ENCODE results near the gene INPP5E. TPM values are rescaled to one million over a fixed set of nuclear protein-coding genes. Genes with fewer than 3 reads are reported as not detected.

INPP5E gene
- polyA plus RNA-seq, 2 of the 4 experiments (the other 2 are of a cell fraction): 5.2 to 11.2 TPM

GRCh38 chr9:136463578-136463977, 23.9 kb upstream of the INPP5E start (continued):
- no peak for TF ChIP-seq REST (IDR thresholded peaks at IDR 0.05)
- no peak for TF ChIP-seq RAD21 (conservative IDR thresholded peaks at IDR 0.05 in 1 of 2, IDR thresholded peaks at IDR 0.05 in 1 of 2)

- WGBS (ENCODE audit: missing lambda C conversion rate): 93% methylated on average over 17 of the region's 17 CpGs
- TF ChIP-seq HOXB5 (CRISPR knock-in tag; IDR thresholded peaks at IDR 0.05) (no peak), JUNB (IDR thresholded peaks at IDR 0.05) (no peak), RARB (CRISPR knock-in tag; IDR thresholded peaks at IDR 0.05) (no peak), CBX8 (IDR thresholded peaks at IDR 0.05) (no peak), NFE2L2 (conservative IDR thresholded peaks at IDR 0.05; ENCODE audit: low read length) (no peak), ZFP36 (IDR thresholded peaks at IDR 0.05; ENCODE audit: borderline replicate concordance, partially characterized antibody) (no peak), ELK1 (IDR thresholded peaks at IDR 0.05; ENCODE audit: low read depth, low read length) (no peak), HMGXB4 (CRISPR knock-in tag; IDR thresholded peaks at IDR 0.05; ENCODE audit: borderline replicate concordance) (no peak), MAFK (IDR thresholded peaks at IDR 0.05; ENCODE audit: partially characterized antibody) (no peak), HDAC2 (IDR thresholded peaks at IDR 0.05) (no peak), POLR2AphosphoS2 (conservative IDR thresholded peaks at IDR 0.05; ENCODE audit: low read length) (no peak), HES2 (IDR thresholded peaks at IDR 0.05) (no peak), TFCP2L1 (CRISPR knock-in tag; IDR thresholded peaks at IDR 0.05) (no peak), FOXS1 (CRISPR knock-in tag; IDR thresholded peaks at IDR 0.05) (no peak), RAD21 (conservative IDR thresholded peaks at IDR 0.05 in 1 of 2, IDR thresholded peaks at IDR 0.05 in 1 of 2) (no peak), GATA3 (IDR thresholded peaks at IDR 0.05; ENCODE audit: borderline replicate concordance) (no peak), EHF (CRISPR knock-in tag; IDR thresholded peaks at IDR 0.05) (no peak), RCOR1 (IDR thresholded peaks at IDR 0.05; ENCODE audit: low read depth, low read length) (no peak)
- ATAC-seq: no peak; a peak in 1 of 6 replicates
- no peak for DNase-seq (ENCODE audit: low read depth in 1 of 2, low spot score in 1 of 2)
- Histone ChIP-seq H3K4me2 (no peak overlapping the region), H3K4me1 (no peaks in the 10 kb centered on the region), H3K27ac (no peak overlapping the region), H3K9me3 (no peaks in the 10 kb centered on the region), H3K4me3 (no peak overlapping the region)
- ChIA-PET POLR2A (no interaction called here), CTCF (interaction anchor here (1.0 to 1.6 kb wide), 4 partner anchors 9 to 25 kb away, joined by 3 to 6 read pairs (median 4); no protein-coding TSS in a partner anchor)
- FAIRE-seq: no peak
Observed at GRCh38 chr9:136462664-136463063, 23.0 kb upstream of the INPP5E start.
